GM19468 (cell line): ENCODE results near the gene USP47.

ENCODE experiments used
- ATAC-seq: cut with Tn5 transposase; IDR thresholded peaks from one replicate; pipeline ENCODE4 v1.9.1; 2021; ENCODE audit warnings: mild to moderate bottlenecking, moderate library complexity, moderate number of reproducible peaks; ENCODE audit not compliant: unreplicated experiment; ENCODE audit errors: extremely low read depth

The USP47 gene

GRCh38 chr11:11931461-11932055 lies 89.8 kb downstream of the USP47 start:
- no peak for ATAC-seq

DNA sequence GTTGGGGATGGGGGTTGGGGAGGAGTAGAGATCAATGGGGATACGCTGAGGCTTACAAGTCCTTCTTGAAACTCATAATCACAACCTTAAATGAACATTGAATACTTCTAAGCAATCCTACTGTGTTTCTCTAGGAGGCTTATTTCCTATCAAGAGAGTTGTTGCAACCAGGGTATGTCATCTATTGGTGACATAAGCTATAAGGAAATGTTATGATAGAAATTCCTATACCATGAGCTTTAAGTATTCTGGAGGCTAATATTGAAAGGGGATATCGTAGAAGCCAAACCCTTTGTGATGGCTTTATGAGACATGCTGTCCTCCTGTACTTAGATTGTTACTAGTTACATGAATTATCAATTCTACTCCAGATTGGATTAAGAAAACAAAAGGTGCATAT lies 93.8 kb downstream of the USP47 start:
- no peak for ATAC-seq

DNA sequence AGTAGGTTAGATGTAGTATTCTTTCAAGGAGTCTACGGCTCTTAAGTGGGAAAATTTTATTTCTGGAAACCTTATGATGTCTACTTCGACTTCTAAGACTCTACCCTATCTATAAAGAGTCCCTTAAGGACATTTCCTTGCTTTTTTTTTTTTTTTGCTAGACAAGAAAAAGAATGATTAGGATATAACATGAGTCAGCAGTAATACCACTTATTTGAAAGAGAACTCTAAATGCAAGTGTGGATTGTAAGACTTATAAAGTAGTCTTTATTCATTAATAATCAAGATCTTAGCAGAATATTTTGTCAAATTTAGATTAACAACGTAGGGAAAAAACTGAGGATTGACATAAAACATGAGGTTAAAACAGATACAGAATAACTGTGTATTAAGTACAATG lies 95.7 kb downstream of the USP47 start:
- no peak for ATAC-seq

DNA sequence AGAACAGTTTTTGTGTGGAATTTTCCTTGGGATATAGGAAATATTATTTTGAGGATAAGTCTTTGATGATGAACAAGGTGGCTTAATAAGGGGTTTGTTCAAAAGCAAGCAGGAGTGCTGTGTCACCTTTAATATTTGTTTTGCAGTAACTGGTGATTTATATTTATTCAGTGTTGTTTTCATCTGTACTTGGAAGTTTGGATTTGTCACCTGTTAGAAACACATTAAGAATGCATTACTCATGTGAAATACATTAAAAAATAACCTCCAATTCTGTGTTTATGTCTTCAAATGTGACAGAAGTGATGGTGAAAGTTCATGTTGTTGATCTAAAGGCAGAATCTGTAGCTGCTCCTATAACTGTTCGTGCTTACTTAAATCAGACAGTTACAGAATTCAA lies 96.2 kb downstream of the USP47 start:
- no peak for ATAC-seq

- no peak for ATAC-seq
Observed at GRCh38 chr11:11940551-11940950, 98.8 kb downstream of the USP47 start.

DNA sequence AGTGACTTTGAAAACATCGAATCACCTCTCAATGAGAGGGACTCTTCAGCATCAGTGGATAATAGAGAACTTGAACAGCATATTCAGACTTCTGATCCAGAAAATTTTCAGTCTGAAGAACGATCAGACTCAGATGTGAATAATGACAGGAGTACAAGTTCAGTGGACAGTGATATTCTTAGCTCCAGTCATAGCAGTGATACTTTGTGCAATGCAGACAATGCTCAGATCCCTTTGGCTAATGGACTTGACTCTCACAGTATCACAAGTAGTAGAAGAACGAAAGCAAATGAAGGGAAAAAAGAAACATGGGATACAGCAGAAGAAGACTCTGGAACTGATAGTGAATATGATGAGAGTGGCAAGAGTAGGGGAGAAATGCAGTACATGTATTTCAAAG lies 100.9 kb downstream of the USP47 start:
- ATAC-seq: no peak

- ATAC-seq: no peak
Observed at GRCh38 chr11:11944444-11944843, 102.7 kb downstream of the USP47 start.

DNA sequence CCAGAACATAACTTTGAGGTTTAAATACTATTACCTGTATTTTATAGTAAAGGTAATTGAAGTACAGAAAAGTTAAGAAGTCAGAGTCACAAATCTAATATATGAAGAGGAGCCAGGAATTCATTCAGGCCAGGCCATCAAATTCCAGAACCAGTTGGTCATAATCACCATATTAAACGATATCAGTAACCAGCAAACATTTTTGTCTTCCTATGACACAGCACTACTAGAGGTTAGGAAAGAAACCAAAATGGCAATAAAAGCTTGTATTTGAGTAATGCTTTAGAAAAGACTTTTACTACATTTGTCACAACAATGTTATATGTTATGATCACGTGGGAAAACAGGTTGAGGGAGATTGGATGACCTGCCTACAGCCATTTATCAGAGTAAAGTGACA lies 104.4 kb downstream of the USP47 start:
- no peak for ATAC-seq

- ATAC-seq: no peak
Observed at GRCh38 chr11:11946878-11947277, 105.1 kb downstream of the USP47 start.

DNA sequence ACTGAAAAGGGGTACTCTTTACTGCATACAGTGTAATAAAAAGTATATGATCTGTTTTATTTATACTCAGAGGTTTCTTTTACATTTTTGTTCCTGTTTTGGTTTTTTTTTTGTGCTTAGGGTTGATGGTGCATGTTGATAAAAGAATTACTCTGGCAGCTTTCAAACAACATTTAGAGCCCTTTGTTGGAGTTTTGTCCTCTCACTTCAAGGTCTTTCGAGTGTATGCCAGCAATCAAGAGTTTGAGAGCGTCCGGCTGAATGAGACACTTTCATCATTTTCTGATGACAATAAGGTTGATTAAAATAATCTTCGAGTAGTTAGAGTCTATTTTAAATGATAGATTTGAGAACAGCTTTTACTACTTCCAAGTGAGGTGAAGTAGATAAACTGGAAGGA lies 106.1 kb downstream of the USP47 start:
- ATAC-seq: no peak

DNA sequence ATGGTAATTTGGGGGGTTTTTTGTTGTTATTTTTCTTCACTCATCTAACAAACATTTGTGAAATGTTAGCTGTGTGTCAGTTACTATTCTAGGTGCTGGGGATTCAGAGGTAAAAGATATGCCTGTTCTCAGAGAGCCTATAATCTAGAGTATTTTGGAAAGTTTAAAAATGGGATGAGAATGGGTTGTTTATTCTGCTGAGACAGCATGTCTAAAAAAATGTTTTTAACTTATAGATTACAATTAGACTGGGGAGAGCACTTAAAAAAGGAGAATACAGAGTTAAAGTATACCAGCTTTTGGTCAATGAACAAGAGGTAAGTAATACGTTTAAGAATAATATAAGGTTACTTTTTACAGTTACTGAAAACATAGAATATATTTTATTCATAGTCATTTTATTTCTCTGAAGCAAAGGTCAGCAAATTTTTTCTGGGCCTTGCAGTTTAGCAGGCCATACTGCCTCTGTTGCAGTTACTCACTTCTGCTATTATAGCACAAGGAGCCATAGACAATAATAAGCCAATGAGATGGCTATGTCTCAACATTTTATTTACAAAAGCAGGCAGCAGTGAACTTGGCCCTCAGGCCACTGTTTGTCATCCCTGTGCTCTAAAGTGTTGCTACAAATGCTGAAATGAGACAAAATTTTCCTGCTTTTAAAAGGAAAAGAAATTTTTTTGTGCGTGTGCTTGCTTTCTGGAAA lies 106.6 kb downstream of the USP47 start:
- ATAC-seq: no peak

- no peak for ATAC-seq
Observed at GRCh38 chr11:11949482-11949881, 107.7 kb downstream of the USP47 start.

DNA sequence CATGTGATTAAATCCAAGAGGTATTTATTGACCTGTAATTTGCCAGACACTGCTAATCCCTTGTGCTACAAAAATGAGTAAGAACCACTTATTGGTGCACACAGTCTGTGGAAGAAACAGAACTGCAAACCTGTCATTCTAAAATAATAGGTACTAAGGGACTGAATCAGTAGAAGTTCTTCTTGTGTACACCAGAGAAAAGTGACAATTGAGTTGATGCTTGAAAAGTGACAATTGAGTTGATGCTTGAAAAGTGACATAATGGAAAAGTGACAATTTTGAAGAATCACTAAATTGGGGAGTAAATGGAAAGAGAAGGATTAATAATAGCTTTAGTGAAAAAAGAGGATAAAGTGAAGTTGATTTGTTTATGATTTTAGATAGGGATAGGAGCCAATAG lies 110.3 kb downstream of the USP47 start:
- ATAC-seq: no peak

DNA sequence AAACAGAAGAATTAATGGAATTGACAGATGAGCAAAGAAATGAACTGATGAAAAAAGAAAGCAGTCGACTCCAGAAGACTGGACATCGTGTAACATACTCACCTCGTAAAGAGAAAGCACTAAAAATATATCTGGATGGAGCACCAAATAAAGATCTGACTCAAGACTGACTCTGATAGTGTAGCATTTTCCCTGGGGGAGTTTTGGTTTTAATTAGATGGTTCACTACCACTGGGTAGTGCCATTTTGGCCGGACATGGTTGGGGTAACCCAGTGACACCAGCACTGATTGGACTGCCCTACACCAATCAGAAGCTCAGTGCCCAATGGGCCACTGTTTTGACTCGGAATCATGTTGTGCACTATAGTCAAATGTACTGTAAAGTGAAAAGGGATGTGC lies 114.2 kb downstream of the USP47 start:
- ATAC-seq: no peak

- ATAC-seq: no peak
Observed at GRCh38 chr11:11958403-11959231, 116.8 kb downstream of the USP47 start.

DNA sequence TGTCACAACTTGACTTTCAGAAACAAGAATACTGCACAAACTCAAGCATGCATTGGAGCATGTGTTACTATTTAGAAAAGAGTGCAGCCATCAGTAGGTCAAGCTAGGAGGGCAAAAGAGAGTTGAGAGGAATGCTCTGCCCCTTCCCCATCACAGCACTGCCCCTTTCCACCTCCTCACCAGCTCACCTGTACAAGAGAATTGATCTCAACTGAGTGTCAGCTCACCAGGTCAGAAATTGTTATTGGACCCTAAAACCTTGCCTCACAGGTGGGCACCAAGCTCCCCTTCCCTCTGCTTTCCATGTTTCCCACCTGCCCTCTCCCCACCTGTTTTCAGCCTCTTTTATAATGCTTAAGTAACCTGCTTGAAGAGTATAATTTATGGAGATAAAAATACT lies 117.8 kb downstream of the USP47 start:
- no peak for ATAC-seq

GRCh38 chr11:11960687-11961086 lies 118.9 kb downstream of the USP47 start:
- ATAC-seq: no peak

DNA sequence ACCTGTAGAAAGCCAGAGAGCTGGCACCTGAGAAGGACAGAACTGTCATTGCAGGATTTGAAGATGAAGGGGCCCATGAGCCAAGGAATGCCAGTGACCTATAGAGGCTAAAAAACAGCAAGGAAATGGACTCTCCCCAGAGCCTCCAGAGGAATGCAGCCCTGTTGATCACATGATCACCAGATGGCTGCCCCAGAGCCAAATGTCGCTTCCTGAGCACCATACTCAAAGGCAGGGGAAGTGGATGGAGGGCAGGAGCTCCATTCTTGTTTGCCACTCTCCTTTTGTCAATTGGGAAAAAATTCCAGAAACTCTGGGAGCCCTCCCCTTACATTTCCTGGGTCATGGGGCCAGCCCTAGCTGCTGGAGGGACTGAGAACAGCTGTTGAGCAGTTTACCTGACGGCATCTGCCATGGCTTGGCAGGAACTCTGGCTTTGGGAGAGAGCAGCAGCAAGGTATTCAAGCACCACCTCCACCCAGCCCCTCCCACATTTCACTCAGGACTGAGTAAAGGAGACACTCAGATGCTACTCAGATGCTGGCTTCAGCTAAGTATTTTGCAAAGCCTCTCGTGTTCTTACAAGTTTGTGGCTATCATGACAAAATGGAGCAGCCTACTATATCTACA lies 119.7 kb downstream of the USP47 start:
- no peak for ATAC-seq

- ATAC-seq: no peak
Observed at GRCh38 chr11:11963067-11963466, 121.3 kb downstream of the USP47 start.

DNA sequence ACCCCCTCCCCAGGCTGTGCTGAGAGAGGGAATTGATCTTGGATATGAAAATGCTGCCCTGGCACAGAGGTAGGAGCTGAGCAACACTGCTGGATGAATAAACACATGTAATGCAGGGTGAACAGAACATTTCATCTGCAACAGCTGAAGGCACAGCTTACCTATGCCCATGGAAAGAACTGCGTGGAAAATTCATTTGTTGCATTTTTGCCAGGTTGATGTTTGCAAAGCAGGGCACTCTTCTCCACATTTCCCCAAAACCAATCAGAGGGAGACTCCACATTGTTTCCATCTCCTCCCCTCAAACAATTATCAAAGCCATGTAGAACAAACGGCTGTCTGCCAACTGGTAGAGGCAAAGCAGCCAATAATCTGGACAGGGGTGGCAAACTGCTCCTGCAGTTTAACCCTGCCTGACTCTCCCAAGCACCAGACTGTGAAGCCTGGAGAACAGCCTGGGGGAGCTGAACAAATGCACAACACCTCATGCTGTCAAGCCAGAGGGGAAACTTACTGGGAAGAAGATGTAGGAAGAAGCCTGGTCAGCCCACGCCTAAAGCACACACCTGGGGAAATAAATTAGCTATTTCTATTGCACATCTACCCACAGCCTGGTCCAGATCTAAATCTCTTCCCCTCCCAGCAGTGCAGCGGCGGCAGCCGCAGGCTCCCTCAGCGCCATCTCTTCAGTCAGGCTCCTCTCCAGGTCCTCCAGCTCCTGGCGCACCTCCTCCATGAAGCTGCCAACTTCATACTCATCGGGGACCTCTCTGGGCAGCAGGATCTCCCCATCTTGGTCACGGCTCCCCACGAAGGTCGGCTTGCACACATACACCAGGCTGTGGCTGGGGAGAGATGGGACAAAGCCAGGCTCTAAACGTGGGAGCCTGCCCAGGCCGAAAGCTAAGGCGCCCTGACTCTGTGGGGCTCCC lies 122.3 kb downstream of the USP47 start:
- no peak for ATAC-seq
